Left renal cortex interstitium (tissue), 4 donors: ENCODE measurements around the gene MIPOL1. TPM values are rescaled to one million over a fixed set of nuclear protein-coding genes. Genes with fewer than 3 reads are reported as not detected.
"Not testable (repeated sequence)": the region's sequence is repeated elsewhere in the genome, so short reads cannot be mapped to it uniquely, and the experiment has no call there.

ENCODE experiments used
- DNase-seq, 4 donors: peaks; one replicate each; pipeline ENCODE4 v3.0.0-alpha.2; 2013; ENCODE audit warnings: low read depth in 4 of 4, low spot score in 2 of 4, missing footprints in 1 of 4
- polyA plus RNA-seq, 4 donors: library from polyadenylated mRNA; unstranded; fragments of 120-200 nt; gene quantifications; one replicate each; pipeline ENCODE4 v1.2.1, GENCODE V29; 2013; ENCODE audit not compliant: insufficient read length in 4 of 4

Gene MIPOL1
- polyA plus RNA-seq, 4 donors: 10.4 to 12.8 (median 11.7) TPM

DNA sequence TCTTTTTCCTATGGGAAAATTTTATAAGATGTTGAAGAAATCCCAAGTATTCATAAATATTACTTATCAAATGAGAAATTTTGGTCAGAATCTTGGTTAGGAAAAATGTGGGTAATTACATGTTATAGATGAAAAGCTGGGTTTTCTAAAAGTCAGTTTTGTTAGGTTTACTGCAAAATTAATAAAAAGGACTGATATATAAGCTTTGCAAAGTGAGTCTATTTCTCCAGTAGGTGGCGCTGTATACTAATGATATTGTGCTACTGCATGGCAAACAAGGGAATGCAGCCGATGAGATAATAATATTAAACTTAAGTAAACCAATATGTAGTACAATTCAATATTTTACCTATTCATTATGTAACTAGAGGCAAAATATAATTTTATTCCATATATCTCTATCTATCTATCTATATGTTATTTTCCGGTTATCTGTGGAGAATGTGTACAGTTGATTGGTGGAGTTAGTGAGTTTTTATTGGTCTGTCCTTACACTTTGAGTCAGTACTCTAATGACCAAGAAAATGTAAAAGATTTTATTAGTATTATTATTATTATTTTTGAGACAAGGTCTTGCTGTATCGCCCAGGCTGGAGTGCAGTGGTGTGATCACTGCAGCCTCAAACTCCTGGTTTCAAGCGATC is 32.9 kb downstream of the MIPOL1 start:
- peak in 3 of 4 donors; percentile 22 to 28 (median 25) for DNase-seq

DNA sequence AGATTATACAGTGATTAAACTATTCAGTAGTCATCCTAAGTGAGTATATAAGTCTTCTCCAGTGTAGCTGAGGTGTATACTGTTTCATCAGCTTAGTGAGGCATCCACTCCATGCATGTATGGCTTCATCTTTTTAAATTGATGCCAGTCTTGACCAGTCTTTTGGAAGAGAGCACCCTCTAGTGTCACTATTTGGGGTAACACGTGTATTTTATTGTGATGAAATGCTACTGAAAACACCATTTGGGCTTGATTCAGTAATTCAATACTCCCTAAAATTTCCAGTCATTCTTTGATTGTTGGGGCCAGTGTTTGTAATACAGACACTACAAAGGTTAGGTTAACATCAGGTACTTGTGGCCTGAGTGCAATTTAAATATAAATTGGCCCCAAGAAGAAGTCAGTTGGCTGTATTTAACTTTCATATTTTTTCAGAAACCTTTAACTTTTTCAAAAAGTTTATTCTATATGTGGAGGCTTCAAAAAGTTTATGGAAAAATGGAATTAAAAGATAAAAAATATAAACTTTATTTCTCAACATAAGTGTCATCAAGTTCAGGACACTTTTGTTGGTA is 35.3 kb downstream of the MIPOL1 start:
- DNase-seq: peak in 1 of 4 donors; percentile 20

DNA sequence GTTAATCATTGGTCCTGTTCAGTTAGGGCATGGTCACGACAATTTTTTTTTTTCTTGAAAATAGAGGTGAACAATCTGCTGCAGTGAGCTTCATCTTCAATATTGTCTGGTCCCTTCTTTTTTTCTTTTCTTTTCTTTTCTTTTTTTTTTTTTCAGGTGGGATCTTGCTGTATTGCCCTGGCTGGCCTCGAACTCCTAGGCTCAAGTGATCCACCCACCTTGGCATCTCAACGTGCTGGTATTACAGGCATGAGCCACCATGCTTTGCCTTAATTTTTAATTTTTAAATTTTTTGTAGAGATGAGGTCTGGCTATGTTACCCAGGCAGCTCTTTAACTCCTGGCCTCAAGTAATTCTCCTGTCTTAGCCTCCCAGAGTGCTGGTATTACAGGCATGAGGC is 36.5 kb downstream of the MIPOL1 start:
- no peak for DNase-seq

DNA sequence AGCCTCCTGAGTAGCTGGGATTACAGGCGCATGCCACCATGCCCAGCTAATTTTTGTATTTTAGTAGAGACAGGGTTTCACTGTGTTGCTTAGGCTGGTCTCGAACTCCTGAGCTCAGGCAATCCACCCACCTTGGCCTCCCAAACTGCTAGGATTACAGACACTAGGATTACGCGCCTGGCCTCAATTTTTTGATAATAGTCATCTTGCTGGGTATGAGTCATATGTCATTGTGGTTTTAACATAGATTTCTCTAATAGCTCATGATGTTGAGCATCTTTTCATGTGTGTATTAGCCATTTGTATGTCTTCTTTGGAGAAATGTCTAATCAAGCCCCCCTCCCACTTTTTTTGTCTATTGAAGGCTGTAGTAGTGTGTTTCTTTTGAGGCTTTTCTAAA is 38.3 kb downstream of the MIPOL1 start:
- DNase-seq: not testable (repeated sequence)

DNA sequence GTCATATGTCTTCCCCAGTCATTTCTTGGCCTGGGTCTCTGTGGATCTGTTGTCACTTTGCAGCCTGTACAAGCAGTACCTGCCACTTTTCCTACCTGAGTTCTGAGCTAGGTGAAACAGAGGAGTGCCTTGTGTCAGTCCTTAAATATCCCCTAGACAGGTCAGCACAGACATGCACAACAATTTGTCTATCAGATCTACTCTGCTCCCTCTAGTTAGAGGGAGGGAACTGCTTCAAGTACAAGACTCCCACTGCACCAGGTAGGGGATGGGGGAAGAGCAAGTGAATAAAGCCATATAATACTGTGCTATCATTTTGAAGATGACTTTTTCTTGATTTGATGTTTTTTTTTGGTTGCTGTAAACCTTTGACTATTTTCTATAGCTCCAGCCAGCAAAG is 39.4 kb downstream of the MIPOL1 start:
- no peak for DNase-seq

DNA sequence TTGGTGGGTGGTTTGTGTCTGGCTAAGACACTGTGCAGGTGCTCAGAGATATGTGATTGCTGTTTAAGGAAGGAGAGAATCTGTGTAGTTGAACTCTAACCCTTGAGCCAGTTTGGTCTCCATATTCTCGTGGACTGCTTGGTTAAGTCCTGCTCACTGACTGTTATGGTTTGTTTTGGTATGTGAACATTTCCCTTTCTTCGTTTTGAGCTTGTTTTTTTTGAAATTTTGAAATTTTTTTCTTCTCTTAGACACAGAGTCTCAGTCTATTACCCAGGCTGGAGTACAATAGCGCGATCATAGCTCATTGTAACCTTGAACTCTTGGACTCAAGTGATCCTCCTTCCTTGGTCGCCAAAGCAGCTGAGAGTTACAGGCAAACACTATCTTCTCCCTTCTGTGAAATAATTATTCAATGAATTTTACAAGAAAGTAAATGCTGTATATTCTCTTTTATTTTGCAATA is 40.0 kb downstream of the MIPOL1 start:
- no peak for DNase-seq

DNA sequence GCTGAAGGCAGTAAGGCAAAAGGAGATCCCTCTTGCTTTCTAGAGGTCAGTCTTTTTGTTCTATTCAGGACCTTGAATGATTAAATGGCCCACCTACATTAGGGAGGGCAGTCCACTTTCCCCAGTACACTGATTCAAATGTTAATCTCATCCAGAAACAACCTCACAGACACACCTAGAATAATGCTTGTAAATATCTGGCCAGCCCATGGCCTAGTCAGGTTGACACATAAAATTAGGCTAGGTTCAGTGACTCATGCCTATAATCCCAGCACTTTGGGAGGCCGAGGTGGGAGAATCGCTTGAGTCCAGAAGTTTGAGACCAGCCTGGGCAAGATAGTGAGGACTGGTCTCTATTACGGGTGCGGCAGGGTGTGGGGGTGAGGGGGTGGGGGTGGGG is 43.5 kb downstream of the MIPOL1 start:
- DNase-seq: no peak

DNA sequence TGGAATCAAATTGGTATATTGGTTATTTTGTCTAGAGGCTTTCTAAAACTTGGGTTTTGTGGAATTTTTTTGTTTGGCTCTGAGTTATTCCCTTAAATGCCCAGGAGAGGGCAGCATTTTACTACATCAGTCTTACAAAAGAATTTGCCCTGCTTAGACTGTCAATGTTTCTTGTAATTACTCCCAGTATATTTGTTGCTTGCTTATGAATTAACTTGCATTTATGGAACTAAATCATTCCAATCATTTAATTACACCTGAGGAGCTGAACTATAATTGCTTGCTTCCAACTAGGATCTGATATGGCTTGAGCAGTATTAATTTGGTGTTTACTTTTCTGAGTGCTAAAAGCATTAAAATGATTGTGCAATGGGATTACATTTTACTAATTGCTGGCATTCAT is 48.7 kb downstream of the MIPOL1 start:
- DNase-seq: peak in 1 of 4 donors; percentile 13

DNA sequence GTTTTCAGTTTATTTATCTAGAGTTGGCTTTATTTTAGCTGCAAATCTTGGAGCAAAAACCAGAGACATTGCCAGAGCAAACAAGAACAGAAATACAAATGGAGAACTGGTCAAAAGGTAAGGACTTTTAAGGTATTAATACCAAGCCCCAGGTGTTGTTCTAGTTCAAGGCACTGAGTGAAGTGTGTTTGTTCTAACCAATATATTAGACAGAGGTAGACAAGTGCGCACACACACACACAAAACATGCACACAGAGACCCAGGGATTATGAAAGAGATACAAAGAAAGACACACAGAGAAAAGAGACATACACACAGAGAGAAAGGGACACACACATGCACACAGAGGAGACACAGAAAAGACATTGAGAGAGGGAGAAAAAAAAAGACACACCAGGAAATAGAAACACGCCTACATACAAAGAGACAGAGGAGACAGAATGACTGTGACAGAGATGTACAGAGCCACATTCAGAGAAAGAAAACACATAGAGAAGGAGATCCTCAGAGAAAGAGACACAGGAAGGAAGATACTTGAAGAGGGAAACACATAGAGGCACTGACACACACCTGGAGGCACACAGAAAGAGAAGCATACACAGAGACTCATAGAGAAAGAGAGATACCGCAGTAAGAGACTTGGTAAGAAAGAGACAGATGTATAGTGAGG is 50.2 kb downstream of the MIPOL1 start:
- DNase-seq: no peak

DNA sequence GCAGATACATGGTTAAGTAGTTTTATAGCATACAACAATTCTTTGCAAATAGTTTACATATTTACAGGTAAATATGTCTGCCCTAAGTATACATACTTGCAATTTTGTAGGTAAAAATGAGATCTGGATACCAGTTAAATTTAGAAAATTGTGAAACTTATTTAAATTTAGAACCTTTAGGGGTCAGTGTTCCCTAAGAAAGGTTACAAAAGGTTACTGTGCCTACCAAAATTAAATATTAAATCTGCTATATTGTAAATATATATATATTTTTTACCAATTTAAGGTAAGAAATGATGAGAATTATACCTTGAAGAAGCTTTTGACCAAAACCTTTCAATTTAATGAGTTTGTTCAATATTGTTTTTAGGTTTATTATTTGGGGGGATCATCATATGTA is 54.0 kb downstream of the MIPOL1 start:
- DNase-seq: no peak

DNA sequence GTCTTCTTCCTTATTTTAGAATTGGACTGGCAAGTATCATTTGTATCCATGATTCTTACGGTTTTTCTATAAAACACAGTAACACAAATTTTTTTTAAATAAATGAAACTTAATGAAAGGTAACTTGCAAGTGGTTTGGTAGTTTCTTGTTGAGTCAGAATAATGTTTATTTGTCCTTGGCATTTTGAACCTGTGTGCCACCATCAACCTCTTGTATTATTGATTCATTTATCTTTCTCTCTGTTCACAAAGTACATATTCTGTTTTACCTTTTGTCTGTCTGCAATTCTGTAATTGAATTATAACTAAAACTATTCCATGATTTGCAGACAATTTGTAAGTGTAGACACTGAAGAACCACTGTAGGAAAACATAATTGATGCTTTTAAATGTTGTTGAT is 54.7 kb downstream of the MIPOL1 start:
- no peak for DNase-seq

DNA sequence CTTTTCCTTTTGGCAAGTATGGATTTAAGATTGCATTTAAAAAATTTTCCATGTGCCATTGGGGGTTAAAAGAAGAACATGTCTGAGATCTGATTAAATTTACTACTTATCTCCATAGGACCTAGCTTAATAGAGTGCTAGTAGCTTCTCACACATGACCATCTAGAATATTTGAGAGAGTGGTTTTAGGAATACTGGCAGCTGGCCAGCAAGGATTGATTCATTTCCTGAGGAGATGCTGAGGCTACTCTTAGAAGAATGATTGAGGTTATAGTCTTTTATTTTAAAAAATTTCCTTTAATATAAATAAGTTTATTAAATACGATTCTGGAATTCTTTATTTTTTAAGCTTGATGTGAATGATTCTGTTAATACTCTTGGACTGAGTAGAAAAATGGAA is 56.2 kb downstream of the MIPOL1 start:
- DNase-seq: no peak

DNA sequence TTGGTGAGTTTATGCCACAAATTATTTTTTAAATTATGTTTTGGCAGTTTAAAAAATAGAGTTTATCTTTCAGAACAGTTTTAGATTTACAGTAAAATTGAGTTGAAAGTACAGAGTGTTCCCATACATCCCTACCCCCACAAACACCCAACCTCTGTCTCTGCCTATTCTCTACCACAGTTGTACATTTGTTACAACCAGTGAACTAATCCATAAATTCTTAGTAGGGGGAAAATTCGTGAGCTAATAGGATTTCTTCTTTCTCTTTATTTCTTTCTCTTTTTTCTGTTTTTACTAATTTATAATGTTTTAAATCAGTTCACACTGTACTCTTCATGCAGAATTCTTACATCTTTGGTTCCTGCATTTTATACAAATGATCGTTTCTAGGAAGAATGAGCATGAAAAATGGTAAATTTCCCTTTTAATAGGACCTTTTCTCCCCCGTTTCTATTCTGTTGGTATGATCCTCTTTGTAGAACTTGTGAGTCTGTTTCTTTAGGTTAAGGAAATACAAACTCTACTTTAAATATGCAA is 56.7 kb downstream of the MIPOL1 start:
- DNase-seq: no peak

DNA sequence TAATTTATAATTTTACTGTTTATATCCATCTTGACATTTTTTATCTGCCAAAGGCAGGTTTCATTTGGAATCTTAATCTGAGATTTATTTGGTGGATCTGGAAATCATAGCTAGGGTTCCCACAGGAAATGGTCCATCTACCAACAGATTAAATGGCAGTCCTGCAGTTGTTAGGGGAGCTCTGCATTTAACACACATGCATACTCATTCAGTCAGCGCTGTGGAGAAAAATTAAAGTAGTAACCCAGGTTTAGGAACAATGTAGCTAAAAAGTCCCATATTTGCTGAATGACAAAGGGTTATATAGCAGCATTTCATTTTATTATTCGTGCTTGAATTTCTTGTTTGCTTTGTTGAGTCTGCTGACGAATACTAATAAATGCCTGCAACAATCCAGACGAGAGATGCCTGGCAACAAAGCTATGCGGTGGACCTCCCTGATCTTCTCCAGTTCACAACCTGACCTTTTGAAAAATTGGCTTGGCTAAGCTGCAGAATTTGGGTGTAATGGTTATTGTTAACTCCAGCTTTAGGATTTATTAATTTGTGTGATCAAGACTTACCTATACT is 59.8 kb downstream of the MIPOL1 start:
- DNase-seq: no peak

DNA sequence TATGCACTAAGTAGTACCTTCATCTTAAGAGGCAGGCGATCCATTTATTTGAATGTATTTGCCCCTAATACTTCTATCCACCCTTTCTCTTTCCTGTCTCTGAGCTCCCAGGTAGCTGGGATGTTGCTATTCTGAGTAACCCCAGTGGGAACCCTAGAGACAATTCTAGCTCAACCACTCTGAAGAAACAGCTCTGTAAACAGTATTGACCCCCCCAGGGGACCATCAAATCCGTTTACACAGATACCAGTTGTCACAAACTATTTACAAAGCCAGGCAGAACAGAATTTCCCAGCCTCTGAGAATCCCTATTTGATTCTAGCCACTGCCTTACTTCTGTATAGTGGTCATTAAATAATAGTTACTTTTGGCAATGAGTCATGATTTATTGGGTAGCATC is 64.9 kb downstream of the MIPOL1 start:
- no peak for DNase-seq

DNA sequence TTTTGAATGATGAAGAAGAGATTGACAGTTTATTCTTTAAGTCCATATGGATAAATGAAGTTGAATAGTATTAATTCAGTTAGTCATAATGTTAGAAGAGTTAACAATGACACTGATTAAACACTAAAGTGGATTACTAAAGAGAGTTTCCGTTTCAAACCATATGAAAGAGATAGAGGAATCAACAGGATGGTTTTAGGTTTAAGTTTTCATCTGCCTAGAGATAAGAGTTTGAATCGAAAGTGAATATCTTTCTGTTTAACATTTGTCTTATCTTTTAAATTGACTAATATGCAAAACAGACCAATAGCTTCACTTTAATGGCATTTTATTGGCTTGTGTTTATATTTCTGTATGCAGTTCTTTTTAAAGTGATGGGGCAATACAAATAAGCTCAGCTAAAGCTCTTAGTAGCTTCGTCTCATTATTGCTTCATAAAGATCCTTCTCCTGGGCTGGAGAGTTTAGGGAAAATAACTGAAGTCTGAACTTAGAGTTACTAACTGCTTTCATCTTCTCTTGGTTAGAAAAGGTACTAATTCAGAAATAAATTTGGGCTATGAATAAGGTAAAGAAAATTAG is 66.0 kb downstream of the MIPOL1 start:
- no peak for DNase-seq

DNA sequence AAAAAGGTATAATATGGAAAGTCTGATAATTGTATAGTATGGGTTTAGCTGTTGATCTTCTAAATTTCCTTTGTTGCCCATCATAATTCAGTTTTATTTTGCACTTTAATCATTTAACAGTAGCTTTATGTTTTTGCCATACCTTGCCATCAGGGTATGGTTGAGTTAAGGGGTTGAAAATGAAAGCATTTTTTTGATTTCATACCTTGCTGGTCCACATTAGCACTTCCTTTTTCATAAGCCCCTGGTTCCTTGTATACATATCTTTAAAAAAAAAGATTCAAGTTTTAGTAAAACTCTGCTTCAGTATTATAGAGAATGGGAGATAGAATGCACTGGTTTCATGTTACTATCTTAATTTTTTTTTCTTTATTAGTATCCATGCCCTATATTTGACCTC is 71.1 kb downstream of the MIPOL1 start:
- no peak for DNase-seq

DNA sequence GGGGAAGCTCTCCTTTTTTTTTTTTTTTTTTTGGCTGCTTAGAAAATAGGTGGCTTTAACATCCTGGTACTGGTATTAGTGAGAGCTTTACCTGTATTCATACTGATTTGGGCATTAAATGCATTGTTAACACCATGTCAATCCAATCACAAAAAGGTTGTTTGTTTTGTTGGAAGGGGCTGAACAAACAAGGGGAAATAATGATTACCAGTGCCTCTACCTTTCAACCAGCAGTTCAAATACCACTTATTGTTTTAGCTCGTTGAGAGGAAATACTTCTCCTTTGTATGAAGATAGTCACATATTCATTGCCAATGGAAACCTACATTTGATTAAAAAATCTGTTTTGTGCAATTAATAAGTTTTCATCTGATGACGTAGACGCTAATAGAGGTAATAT is 72.9 kb downstream of the MIPOL1 start:
- DNase-seq: no peak

DNA sequence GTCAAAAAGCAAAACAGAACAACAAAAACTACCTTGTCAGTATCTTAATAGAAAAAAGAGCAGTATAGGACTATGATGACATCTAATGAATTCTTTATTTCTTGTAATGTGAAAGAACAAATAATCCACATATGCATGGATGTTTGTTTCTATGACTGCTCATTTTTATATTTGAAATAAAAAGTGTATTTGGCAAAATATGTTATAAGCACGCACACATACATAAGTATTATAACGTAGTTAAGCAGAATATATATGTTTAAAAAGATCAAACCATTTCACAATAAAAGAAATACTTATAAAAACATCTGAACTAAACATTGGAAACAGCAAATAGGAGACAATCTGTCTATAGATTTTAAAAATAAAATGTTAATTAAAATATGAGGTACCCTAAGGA is 74.8 kb downstream of the MIPOL1 start:
- no peak for DNase-seq

DNA sequence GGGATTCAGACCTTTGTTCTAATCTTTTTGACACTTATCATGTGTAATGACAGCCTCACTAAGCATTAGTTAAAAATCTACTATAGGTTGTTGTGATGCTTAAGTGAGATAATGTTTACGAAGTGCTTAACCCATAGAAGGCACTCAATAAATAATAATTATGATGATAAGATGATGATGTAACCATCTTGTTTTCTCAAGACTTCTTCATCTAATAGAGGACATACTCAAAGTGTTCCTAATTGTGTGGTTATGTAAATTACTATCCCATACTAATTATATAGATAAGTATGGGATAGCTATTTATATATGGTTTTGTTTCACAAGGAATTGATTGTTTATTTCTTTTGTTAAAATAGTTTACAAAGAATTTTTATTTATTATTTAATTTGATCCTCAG is 76.9 kb downstream of the MIPOL1 start:
- no peak for DNase-seq

DNA sequence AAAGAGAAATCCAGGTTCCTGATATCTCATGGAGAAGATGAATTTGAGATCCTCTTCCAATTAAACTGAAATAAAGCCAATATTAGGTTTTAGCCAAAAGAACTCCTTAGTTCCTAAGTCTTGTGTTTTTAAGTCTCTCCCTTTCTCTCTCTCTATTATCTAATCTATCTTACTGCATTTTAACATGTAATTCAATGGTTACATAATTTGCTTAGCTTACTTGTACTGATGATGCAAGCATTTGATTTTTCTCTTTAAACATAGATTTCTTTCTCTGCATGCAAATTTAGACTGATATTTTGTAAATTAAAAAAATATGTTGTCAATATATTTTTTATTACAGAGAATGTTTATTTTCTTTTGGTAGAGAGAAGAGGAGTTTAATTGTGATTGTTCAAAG is 78.2 kb downstream of the MIPOL1 start:
- DNase-seq: no peak
